ENCODE results near the gene RIMBP2.

Gene RIMBP2

DNA sequence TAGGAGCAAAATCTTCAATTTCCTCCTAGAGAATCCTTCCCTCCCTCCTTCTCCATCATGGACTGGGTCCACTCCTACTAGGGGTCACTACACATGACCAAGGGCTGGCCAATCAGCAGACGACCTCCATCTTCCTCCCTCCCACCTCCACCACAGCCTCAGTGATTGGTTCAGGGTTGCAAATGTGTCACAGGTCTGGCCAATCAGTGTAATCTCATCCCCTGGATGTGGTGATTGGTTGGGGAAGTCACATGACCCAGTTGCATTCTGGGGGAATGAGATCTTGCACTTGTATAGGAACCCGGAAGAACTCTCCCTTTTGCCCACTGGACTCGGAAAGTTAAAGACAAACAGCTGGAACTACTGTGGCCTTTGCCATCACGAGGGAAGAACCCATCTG lies 209.3 kb downstream of the RIMBP2 start:
- no peak for DNase-seq (ENCODE audit: low read depth)

DNA sequence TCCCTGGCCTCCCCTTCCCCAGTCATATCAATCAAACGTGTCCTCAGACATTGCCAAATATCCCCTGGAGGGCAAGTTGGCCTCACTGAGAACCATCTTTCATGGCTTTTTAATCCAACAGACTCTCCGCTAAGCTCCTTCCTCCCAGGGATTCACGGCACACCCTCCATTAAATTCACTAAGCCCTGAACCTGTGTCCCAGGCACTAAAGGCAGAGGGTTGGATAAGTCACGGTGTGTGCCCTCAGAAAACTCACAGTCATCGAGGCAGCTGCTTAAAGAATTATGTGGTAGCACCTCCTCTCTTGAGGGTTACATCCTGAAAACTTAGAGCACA lies 211.3 kb downstream of the RIMBP2 start:
- no peak for DNase-seq (ENCODE audit: low read depth)

- DNase-seq (ENCODE audit: low read depth): no peak
These were observed 211.8 kb downstream of the RIMBP2 start for GRCh38 chr12:130504110-130504839.

DNA sequence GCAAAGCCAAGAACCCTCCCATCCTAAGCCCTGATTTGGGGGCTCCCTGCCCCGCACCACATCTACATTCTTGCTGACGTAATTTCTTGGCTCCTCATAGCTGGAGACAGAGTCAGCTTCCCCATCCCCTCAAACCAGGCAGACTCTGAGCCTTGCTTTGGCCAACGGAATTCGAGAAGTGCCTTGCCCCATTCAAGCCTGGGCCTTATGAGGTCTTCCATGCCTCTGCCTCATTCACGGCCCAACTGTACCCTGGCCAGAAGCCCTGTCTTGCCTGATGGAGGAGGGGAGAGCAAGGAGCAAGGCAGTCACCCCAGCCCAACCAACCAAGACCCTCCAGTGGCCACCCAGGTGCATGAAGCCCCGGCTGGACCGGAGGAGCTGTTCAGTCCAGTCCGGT lies 214.3 kb downstream of the RIMBP2 start:
- no peak for DNase-seq (ENCODE audit: low read depth)

- DNase-seq (ENCODE audit: low read depth): no peak
These were observed 215.2 kb downstream of the RIMBP2 start for GRCh38 chr12:130500835-130501330.

DNA sequence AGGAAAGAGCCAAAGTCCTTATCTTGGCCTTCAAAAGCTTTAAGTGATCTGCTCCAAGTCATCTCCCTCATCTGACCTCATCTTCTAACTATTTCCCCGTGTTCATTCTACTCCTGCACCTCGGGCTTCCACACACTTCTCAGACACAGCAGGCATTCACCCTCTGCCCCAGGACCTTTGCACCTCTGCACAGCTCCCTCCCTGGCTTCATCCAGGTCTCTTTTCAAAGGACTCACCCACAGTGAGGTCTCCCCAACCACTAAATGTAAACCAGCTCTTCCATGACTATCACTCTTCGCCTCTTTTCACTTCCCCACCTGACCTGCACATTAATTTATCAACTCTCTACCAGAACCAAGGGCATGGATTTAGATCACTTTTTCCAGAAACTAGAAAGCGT lies 216.6 kb downstream of the RIMBP2 start:
- DNase-seq (ENCODE audit: low read depth): no peak

DNA sequence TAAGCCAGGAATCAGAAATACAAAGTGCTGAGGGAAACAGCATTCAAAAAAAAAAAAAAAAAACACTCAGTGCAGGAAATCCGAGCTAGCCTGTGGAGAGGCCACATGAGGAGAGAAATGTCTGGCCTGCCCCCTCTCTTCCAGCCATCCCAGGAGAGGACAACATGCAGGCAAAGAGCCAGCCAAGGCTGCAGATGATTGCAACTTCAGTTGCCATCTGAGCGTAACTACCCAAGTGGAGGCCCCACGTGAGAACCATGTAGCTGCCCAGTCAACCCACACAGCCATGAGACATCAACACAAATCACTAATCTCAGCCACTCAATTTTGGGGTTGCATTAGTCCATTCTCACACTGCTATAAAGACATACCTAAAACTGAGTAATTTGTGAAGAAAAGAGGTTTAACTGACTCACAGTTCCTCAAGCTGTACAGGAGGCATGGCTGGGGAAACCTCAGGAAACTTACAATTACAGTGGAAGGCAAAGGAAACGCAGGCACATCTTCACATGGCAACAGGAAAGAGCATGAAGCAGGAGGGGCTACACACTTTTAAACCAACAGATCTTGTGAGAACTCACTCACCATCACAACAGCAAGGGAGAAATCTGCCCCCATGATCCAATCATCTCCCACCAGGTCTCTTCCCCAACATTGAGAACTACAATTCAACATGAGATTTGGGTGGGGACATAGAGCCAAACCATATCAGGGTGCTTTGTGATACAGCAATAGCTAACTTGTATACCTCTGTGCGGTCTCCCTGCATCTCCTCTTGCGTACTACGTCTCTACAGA lies 217.3 kb downstream of the RIMBP2 start:
- no peak for DNase-seq (ENCODE audit: low read depth)

GRCh38 chr12:130497991-130498390 lies 218.1 kb downstream of the RIMBP2 start:
- no peak for DNase-seq (ENCODE audit: low read depth)

DNA sequence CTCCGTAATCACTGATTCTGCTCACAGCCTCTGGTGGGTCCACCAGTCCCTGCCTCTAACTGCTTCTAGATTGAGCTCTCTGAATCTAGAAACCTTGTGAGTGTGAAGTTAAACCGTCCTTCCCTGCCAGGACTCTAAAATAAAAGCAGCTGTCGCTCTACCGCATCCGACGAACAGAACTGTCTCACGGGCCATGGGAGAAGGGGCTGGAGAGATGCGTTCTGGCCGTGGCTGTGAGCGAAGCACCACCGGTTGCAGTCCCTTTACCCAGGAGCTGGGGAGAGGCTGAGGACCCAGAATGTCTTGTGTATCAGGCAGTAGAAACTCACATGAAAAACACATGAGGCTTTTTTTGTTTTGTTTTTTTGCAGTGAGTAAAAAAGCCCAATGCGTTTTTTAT lies 218.8 kb downstream of the RIMBP2 start:
- DNase-seq (ENCODE audit: low read depth): no peak

- no peak for DNase-seq (ENCODE audit: low read depth)
These were observed 219.5 kb downstream of the RIMBP2 start for GRCh38 chr12:130496516-130497120.

DNA sequence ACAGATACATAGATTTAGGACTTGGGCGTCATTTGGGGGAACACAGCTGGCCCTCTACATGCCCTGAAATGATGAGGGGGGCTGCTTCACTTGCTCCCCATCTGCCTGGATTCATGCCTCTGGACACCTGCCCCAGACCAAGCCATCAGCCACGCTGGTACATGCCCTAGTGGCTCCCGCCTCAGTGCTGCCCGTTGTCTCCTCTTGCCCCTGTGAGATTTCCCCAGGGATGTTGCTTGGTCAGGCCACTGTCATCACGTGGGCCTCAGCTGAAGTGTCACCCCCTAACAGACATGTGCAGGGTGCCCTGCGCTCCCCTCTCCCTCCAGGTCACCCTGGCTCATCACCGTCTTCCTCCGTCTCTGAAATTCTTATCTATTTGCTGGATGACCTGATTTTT lies 220.9 kb downstream of the RIMBP2 start:
- no peak for DNase-seq (ENCODE audit: low read depth)

DNA sequence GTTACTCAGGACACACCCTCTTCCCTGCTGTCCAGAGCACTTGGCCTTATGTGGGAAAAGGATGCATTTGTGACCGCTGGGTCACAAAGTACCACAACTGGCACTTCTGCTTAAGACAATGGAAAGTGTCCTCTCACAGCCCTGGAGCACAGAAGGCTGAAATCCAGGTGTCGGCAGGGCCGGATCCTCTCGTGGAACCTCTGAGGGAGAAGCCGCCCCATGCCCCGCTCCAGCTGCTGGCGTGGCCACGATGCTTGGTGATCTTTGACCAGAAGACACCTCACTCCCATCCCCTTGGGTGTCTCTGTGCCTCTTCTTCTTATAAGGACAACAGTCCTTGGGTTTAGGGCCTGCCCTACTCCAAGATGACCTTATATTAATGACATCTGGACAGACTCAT lies 221.4 kb downstream of the RIMBP2 start:
- DNase-seq (ENCODE audit: low read depth): no peak

GRCh38 chr12:130493951-130494350 lies 222.1 kb downstream of the RIMBP2 start:
- DNase-seq (ENCODE audit: low read depth): no peak

- DNase-seq (ENCODE audit: low read depth): no peak
These were observed 224.4 kb downstream of the RIMBP2 start for GRCh38 chr12:130491421-130492357.

- no peak for DNase-seq (ENCODE audit: low read depth)
These were observed 225.4 kb downstream of the RIMBP2 start for GRCh38 chr12:130490674-130491073.

GRCh38 chr12:130489293-130489692 lies 226.8 kb downstream of the RIMBP2 start:
- DNase-seq (ENCODE audit: low read depth): no peak

- no peak for DNase-seq (ENCODE audit: low read depth)
These were observed 227.8 kb downstream of the RIMBP2 start for GRCh38 chr12:130488358-130488710.

DNA sequence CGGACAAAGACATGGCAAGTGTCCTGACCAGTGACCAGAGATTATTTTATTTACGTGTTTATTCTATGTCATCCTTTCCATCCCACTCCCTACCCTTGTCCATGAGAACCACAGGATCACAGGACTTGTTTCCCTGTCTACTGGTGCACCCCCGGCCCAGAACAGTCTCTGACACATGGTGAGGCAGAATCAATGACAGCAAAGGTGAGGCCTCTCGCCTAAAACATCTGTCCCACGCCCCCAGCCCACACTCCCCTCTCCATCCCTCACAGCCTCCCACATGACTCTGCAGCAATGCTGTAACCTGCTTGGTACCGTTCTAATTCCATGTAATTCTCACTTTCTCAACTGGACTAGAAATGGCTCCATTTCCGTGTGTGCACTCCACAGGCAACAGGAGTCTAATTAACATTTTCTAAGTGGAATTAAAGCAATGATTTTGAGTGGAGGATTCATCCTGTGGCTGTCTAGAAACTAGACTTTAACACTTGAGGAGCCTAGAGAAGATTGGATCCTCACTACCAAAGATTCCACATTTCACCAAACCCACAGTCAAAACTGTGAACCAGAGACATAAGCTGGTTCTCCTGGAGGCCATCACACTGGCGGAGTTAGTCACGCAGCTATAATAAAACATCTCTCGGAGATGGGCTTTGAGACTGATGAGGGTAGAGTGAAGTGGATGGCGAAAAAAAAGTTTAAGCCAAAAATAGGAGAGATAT lies 228.3 kb downstream of the RIMBP2 start:
- no peak for DNase-seq (ENCODE audit: low read depth)

DNA sequence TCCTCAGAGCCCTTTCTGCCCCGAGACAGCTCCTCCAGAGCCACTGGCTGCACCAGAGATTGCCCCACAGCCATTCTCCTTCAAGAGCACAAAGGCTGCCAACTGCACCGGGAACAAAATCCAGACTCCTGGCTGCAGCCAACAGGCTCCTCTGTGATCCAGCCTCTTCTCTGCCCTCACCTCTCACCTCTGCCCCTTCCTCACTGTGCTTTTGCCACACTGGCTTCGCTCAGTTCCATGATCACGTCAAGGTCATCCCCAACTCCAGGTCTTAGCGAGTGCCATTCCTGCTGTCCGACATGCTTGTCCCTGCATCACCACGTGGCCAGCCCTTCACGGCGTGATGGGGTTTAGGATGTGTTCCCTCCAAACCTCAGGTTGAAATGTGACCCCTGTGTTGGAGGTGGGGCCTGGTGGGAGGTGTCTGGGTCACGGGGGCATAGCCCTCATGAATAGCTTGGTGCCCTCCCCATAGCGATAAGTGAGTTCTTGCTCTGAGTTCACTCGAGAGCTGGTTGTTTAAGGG lies 229.1 kb downstream of the RIMBP2 start:
- DNase-seq (ENCODE audit: low read depth): no peak

- no peak for DNase-seq (ENCODE audit: low read depth)
These were observed 230.0 kb downstream of the RIMBP2 start for GRCh38 chr12:130486146-130486435.
